Ovary (tissue), 9 donors: Measurements from ENCODE around the gene MST1. TPM values are rescaled to one million over a fixed set of nuclear protein-coding genes. Genes with fewer than 3 reads are reported as not detected.

Source experiments
- DNase-seq, 5 donors: peaks; one replicate each; pipeline ENCODE4 v3.0.0-alpha.2; 2019 to 2020
- H3K27ac ChIP-seq, 2 donors: fragments of 200-600 bp; one replicate each; pipeline versions ENCODE4 v1.5.1 to v1.8.0; 2019 to 2022
- H3K27me3 ChIP-seq: fragments of 200-600 bp; one replicate; pipeline ENCODE4 v1.8.0; 2022
- H3K36me3 ChIP-seq: fragments of 200-600 bp; sonication (generic); one replicate; pipeline ENCODE4 v1.5.1; 2019
- H3K4me1 ChIP-seq: one replicate; pipeline ENCODE4 v1.8.1; 2013; ENCODE audit warnings: mild to moderate bottlenecking, moderate library complexity; ENCODE audit not compliant: insufficient read depth
- H3K4me3 ChIP-seq: fragments of 200-600 bp; sonication (generic); one replicate; pipeline ENCODE4 v1.5.1; 2017
- H3K9me3 ChIP-seq, 2 donors: fragments of 200-600 bp in 1 of 2; sonication (generic) in 1 of 2; one replicate each; pipeline versions ENCODE4 v1.5.1 to v1.8.1; 2013 to 2019; ENCODE audit warnings: mild to moderate bottlenecking in 1 of 2, moderate library complexity in 1 of 2
- EP300 ChIP-seq: sonication (generic); formaldehyde crosslinking; IDR thresholded peaks from one replicate; pipeline ENCODE4 v1.6.1; 2017; ENCODE audit warnings: antibody characterized with exemption
- POLR2A ChIP-seq: fragments of 450-650 bp; IDR thresholded peaks from one replicate; pipeline ENCODE4 v1.6.1; 2017; ENCODE audit warnings: antibody characterized with exemption, mild to moderate bottlenecking, moderate library complexity
- WGBS, 3 donors: extraction: QIAGEN DNeasy Blood & Tissue Kit in 1 of 3; methylation state at CpG; one replicate each; pipeline versions ENCODE4 v1.1.5 to v1.1.7; 2013 to 2017; 5-methylcytosine and 5-hydroxymethylcytosine counted together
- intact Hi-C, 4 donors: fragments of 100-400 bp; cut with DNase I; formaldehyde crosslinking; loops; one replicate each; pipeline versions ENCODE4 v1.11.0 to v1.15.1; 2022 to 2023
- polyA plus RNA-seq, 2 donors: library from polyadenylated mRNA; stranded (reverse); fragments of 200-250 nt in 1 of 2; fragments of 350-450 nt in 1 of 2; fragmentation: Illumina TruSeq in 1 of 2; extraction: RNeasy Lipid Tissue Mini Kit (QIAGEN cat#74804) in 1 of 2; gene quantifications; one replicate each; pipeline ENCODE4 v1.2.3, GENCODE V29; 2013 to 2014
- total RNA-seq, 7 donors: library from RNA; depleted of rRNA in 2 of 7; stranded (reverse); fragments of >200 nt in 2 of 7; fragmentation: NEBNext Ultra II Directional in 3 of 7; extraction: Animal tissue kit (Norgen Biotek cat#: 25700) in 3 of 7; gene quantifications; one replicate each; pipeline versions ENCODE4 v1.1.0 to v1.2.4, GENCODE V29; 2016 to 2023
- TF ChIP-seq, protein P1 (sequence below), 3 donors: fragments of 450-650 bp in 2 of 3; fragments of 200-600 bp in 1 of 3; IDR thresholded peaks; one replicate each; pipeline versions ENCODE4 v1.5.1 to v1.8.0; 2016 to 2022; ENCODE audit warnings: antibody characterized with exemption in 3 of 3, mild to moderate bottlenecking in 1 of 3
- donor health status: DM: no; HTN: no; CAD: no; lungs with moderate emphysema.
- donor health status: DM: no; HTN: no; CAD: no.
- donor health status: Bipolar disorder and iron deficiency.
- donor health status: DM: yes; HTN: yes; CAD: no.
- donor health status: DM: no; HTN: no; CAD: no.
- donor health status: DM: yes; HTN: yes; CAD: no.

Gene MST1
- total and polyA plus RNA-seq, 9 donors, result 3.5 to 91.0 (median 17.3) TPM

DNA sequence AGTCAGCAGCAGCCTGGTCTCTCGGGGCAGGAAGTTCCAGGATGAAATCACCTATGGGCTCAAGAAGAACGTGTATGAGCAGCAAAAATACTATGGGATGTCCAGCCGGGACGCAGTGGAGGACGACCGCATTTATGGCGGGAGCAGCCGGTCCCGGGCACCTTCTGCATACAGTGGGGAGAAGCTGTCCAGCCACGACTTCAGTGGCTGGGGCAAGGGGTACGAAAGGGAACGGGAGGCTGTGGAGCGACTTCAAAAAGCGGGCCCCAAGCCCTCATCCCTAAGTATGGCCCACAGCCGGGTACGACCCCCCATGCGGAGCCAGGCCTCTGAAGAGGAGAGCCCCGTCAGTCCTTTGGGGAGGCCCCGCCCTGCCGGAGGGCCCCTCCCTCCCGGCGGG is 27.3 kb downstream of the MST1 start:
- Histone ChIP-seq H3K27ac (no peak overlapping the region), H3K27me3 (no peaks in the 10 kb centered on the region), H3K4me3 (no peak overlapping the region), H3K4me1 (no peaks in the 10 kb centered on the region), H3K36me3 (no peaks in the 10 kb centered on the region), H3K9me3 (no peaks in the 10 kb centered on the region)
- no peak for DNase-seq
- intact Hi-C loops, result no loop called here
- WGBS, 3 donors, result 85 to 86% (median 86%) methylated on average over 22 of the region's 22 CpGs
- TF ChIP-seq POLR2A (no peak), EP300 (no peak)
- TF ChIP-seq, protein P1, sequence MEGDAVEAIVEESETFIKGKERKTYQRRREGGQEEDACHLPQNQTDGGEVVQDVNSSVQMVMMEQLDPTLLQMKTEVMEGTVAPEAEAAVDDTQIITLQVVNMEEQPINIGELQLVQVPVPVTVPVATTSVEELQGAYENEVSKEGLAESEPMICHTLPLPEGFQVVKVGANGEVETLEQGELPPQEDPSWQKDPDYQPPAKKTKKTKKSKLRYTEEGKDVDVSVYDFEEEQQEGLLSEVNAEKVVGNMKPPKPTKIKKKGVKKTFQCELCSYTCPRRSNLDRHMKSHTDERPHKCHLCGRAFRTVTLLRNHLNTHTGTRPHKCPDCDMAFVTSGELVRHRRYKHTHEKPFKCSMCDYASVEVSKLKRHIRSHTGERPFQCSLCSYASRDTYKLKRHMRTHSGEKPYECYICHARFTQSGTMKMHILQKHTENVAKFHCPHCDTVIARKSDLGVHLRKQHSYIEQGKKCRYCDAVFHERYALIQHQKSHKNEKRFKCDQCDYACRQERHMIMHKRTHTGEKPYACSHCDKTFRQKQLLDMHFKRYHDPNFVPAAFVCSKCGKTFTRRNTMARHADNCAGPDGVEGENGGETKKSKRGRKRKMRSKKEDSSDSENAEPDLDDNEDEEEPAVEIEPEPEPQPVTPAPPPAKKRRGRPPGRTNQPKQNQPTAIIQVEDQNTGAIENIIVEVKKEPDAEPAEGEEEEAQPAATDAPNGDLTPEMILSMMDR (IDR thresholded peaks at IDR 0.05), result no peak

DNA sequence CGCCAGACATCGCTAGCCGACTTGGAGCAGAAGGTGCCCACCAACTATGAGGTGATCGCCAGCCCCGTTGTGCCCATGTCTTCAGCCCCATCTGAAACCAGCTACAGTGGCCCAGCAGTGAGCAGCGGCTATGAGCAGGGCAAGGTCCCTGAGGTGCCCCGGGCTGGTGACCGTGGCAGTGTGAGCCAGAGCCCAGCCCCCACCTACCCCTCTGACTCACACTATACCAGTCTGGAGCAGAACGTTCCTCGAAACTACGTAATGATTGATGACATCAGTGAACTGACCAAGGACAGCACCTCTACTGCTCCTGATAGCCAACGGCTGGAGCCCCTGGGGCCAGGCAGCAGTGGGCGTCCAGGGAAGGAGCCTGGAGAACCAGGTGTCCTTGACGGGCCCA is 28.0 kb downstream of the MST1 start:
- TF ChIP-seq, protein P1 (IDR thresholded peaks at IDR 0.05), result no peak
- TF ChIP-seq EP300, result no peak
- TF ChIP-seq POLR2A, result no peak
- intact Hi-C loops, result no loop called here
- Histone ChIP-seq H3K9me3 (no peaks in the 10 kb centered on the region), H3K27me3 (no peaks in the 10 kb centered on the region), H3K4me3 (no peak overlapping the region), H3K27ac (no peak overlapping the region), H3K36me3 (no peaks in the 10 kb centered on the region), H3K4me1 (no peaks in the 10 kb centered on the region)
- 71 to 80% (median 74%) methylated on average over 14 of the region's 14 CpGs for WGBS, 3 donors
- DNase-seq, result no peak

DNA sequence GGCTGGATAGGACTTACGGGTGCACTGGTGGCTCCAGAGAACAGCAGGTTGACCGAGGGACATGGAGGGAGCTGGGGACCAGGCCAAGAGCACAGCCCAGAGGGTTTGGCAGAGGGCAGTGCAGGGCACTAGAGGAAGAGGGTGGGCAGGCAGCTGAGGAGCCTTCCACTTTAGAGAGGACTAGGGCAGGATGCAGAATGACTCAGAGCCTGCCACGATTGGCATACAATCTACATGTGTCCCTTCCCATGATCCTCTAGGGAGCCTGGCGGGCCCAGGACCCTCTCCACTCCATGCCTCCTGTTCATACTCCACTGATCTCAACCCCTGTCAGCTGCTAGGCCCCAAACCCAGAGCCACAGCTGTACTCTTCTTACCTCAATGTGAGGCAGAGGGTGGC is 29.5 kb downstream of the MST1 start:
- intact Hi-C loops, result no loop called here
- H3K9me3 ChIP-seq, result no peaks in the 10 kb centered on the region
- no peak overlapping the region for H3K27ac ChIP-seq
- no peak for DNase-seq
- TF ChIP-seq EP300 (no peak), POLR2A (no peak)
- TF ChIP-seq, protein P1 (IDR thresholded peaks at IDR 0.05), result no peak
- H3K27me3 ChIP-seq, result no peaks in the 10 kb centered on the region
- H3K36me3 ChIP-seq, result no peaks in the 10 kb centered on the region
- WGBS, 3 donors, result 78 to 83% (median 83%) methylated on average over 4 of the region's 4 CpGs
- no peaks in the 10 kb centered on the region for H3K4me1 ChIP-seq
- H3K4me3 ChIP-seq, result no peak overlapping the region

DNA sequence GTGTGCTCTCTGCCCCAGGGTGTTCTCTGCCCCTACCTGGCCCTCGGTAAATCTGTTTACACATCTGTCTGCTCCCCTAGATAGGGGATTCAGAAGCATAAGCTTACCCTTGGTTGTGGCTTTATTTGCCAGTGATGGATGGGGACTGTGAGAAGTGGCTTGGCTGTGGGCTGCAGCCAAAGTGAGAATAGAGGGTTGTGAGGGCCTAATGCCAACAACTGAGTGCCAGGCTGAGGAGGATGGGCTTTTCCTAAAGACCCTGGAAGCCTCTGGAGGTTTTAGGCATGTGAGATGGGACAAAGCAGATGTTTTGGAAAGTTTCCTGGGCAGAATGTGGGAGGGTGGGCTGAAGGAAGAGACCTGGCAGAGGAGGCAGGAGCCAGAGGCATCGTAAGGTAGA is 30.6 kb downstream of the MST1 start:
- intact Hi-C loops, result no loop called here
- no peak for TF ChIP-seq POLR2A
- TF ChIP-seq, protein P1 (IDR thresholded peaks at IDR 0.05), result no peak
- TF ChIP-seq EP300, result no peak

More for the DNA sequence above, 30.6 kb downstream of the MST1 start:
- Histone ChIP-seq H3K27me3 (no peaks in the 10 kb centered on the region), H3K36me3 (no peaks in the 10 kb centered on the region), H3K27ac (no peak overlapping the region), H3K9me3 (no peaks in the 10 kb centered on the region), H3K4me3 (no peak overlapping the region), H3K4me1 (no peaks in the 10 kb centered on the region)
- WGBS, 3 donors, result 61 to 70% (median 67%) methylated on average over 2 of the region's 2 CpGs
- DNase-seq, result no peak
